Inferior parietal cortex (tissue), 1 donor: ENCODE measurements around the gene RABL3.
A peak's percentile ranks its signal among the peaks of the same experiment; 100 is the strongest.
"Not testable (repeated sequence)": the region's sequence is repeated elsewhere in the genome, so short reads cannot be mapped to it uniquely, and the experiment has no call there.

Experiments used
- DNase-seq: peaks from one replicate; pipeline ENCODE4 v3.0.0-alpha.2; 2016; ENCODE audit errors: extremely low spot score

RABL3 gene

DNA sequence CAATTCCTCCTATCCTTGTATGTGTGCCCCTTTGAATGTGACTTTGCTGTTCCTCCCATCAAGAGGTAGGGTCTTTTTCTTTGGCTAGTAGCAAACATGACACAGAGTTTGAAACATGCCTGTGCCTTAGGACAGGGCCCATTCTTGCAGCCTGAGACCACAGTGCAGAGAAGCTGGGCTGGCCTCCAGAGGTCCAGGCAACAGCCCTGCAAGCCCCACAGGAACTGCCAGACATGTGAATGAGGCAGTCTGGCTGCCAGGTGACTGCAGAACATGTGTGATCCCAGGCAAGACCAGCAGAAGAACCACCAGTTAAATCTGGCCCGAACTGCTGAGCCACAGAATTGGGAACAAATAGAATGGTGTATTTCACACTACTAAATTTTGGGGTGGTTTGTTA is 59.1 kb downstream of the RABL3 start:
- no peak for DNase-seq

DNA sequence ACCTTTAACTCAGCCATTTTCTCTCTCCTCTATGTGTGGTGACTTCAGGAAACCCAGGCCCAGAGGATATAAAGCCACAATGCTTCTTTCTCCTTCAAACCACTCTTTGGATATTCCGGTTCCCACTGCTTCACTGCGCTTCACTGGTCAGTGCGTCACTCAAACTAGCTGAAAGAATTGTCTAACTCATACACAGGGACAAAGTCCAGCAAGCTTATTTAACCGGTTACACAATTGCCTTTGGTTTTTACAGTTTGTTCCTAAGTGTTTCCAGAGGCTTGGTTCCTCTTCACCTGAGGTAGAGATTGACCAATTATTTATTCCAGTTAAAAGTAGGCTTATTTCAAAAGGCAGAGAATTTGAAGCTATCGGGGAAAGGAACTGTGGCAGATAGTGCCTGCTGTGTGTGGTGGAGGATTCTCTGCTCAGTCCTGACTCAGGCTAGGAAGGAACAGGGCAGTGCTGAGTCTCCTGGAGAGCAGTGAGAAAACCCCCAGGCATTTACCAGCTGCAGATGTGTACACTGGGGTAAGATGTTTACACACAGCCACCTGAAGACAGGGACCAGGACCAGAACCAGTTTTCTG is 60.1 kb downstream of the RABL3 start, which contains the start of gene HGD:
Gene HGD (minus strand): TSS at position 145 of the 587 bp plus-strand sequence. CDS start 128 bp downstream, at position 17.
- no peak for DNase-seq

DNA sequence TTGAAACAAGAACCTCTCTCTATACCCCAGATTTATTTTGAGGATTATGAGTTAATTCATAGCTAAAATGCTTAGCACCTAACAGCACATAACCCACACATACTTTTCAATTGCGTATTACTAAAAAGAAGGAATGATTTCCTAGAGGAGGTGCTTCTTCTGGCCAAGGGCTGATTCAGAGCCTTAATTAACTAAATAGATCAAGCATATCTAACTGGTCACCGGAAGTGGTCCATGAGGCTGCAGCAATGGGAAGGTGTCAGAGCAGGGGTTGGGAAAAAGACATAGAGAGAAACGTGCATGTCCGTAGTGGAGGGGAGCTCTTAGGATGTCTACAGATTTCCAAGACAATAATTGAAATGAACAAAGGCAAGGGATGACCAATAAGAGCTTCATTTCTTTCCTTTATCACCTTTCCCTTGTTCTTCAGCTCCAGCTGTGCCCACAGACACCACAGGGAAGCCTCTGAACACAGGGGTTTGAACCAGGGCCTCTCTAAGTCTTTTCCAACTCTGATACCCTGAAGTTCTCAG is 60.7 kb downstream of the RABL3 start:
- DNase-seq: no peak

DNA sequence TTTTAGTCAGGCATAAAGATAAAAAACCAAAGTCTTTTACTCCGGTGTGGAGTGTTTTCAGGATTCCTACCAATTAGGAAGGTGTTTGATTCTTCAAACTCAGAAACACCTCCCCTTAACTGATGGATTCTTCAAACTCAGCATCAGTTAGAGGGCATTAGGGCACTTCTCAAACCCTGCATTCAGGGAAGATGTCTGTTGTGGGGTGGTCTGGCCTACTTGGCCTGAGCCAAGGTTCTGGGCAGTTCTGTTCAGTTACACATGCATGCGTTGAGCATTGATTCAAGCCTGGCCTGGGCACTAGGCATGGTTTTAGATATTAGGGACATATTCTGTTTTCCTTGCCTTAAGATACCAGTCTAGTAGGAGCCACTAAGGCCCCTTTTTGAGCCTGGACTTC is 61.3 kb downstream of the RABL3 start:
- no peak for DNase-seq

DNA sequence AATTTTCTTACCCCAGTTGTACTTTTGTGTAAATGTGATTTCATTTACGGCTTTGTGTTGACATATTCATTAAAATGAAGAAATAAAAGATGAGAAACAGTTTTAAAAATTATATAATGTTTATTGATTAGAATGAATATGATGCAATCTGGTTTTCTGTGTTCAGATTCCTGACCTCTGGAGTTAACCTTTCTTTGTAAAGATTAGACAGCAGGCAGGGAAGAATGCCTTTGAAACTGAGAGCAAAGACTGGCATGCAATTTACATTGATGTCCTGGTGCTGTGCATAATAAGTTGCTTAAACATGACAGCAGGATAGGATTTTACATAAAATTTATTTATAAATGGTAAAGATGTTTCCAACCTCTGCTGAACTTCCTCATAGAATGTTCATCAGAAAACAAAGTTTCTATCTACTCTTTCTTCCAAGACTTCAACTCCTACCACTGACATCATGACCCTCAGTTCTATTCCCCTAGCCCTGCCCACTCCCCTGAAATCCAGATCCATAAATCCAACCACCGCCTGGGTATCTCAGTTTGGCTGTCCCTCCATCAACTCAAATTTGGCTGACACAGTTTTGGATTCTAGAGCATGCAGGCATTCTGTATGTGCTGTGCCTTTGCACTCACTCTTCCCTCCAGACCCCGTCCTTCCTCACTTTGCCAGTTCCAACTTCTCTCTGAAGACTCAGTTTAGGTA is 62.0 kb downstream of the RABL3 start:
- DNase-seq: no peak

DNA sequence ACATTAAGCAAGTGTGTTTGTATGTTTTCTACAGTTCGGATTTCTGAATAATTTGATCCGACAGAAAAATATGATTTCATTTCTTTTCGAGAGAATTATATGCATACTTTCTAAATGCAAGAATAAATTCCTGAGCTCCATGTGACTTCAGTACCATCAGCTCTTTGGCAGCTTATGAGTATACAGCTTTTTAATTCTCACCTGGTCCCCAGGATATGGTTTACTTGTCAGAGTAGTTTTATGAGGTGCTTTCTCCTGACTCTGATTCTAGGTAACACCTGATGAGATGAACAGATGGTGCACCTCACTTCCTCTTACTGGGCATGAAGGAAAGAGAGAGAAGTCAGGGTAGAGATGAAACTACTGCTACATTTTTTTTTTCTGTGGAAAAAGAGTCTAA is 63.3 kb downstream of the RABL3 start:
- no peak for DNase-seq

DNA sequence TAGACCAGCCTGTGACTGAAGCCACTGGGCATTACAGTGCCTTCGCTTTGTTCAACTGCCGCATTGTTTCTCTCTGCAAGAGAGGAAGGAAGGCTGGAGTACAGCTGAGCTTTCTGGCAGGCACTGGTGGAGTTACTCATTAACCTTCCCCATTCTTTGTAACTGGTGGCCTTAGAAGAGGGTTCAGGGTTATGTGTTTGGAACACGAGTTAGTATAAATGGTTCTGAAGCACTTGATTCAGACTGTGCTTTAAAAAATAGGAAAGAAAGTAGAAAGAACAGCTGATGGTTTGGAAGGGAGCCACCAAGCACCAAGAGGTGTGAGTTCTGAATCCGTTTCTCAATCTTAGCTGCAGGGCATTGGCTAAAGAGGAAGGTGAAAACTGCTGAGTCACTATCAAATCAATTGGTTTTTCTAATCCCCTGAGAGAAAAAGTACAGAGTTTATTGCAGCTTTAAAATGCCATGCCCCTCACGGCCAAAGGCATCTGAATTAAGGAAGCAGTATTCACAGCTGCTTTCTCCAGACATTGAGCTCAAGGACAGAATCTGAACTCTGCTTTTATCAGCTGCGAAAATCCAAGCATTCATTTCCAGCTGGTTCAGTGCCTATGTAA is 63.9 kb downstream of the RABL3 start:
- peak; percentile 73 for DNase-seq

DNA sequence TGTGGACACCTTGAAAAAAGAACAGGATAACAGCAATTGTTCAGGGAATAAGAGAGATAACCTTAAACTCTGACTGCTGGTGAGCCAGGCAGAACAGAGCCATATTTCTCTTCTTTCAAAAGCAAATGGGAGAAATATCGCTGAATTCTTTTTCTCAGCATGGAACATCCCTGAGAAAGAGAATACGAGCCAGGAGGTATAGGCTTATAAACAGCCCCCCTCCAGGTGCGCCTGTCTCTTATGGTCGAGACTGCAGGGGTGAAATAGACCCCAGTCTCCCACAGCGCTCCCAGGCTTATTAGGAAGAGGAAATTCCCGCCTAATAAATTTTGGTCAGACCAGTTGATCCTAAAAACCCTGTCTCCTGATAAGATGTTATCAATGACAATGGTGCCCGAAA is 65.1 kb downstream of the RABL3 start:
- DNase-seq: not testable (repeated sequence)

DNA sequence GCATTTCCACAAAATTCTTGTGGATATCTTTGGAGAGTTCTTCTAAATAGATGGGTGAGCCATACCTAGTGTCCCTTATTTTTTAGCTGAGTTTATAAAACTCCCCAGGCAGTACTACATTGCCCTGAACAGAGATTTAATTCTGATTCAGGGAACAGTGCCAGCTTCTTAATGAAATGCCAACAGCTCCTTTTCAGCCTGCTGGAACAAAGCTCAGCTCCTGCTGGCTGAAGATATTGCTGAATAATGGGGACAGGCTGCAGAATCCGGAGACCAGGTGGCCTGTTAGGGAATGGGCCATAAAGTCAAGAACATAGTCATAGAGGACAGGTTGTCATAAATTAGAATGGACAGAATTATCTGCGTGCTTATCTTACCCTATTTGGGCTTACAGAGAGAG is 69.2 kb downstream of the RABL3 start:
- DNase-seq: no peak

DNA sequence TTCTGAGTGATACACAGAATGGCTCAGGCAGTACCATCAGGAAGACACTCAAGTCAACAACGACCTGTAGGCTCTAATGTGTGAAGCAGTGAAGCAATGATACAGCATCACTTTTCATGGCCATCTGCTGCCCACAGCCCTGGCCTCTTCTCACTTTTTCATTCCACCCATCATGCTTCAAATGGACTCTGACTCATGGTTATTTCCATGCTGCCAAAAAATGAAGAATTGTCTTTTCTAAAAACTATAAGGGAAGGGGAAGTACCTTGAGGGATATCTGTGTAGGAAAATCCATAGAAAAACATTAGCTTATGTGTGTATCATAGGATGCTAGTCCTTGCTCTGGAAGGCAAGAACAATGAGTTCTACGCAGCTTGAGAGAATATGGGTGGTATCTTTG is 71.7 kb downstream of the RABL3 start:
- DNase-seq: no peak

DNA sequence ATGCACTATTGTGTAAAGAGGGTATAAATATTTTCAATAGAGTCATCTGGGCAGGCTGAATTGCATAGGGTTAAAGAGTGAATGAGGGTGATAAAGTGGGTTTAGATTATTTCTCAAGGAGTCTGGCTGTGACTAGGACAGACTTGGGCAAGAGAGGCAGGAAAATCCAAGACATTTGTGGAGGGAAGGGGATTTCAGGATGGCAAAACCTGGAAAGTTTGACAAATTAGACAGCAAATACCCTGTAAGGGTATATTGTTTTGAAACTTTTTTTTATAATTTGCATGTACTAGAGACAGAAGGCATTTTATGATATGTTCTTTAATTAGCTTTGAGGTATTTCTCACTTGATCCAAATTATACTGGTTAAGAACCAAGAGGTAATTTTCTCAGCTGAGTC is 77.4 kb downstream of the RABL3 start:
- DNase-seq: no peak

DNA sequence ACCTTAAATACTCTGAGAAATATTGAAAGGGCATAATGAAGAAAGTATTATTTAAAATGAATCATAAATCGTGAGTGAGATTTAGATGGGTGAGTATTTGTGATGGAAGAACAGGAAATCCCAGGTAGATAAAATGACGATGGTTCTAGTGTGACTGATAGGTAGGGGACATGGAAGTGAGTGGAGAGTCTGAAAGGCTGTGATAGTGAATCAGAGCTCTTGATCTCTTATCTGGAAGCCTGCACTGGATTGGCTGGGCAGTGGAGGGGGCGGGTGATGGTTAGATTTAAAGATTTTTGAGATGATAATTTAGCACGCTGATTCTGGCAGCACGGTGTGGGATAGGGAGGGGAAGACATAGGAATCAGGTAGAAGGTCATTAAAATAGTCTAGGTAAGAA is 80.4 kb downstream of the RABL3 start:
- no peak for DNase-seq

DNA sequence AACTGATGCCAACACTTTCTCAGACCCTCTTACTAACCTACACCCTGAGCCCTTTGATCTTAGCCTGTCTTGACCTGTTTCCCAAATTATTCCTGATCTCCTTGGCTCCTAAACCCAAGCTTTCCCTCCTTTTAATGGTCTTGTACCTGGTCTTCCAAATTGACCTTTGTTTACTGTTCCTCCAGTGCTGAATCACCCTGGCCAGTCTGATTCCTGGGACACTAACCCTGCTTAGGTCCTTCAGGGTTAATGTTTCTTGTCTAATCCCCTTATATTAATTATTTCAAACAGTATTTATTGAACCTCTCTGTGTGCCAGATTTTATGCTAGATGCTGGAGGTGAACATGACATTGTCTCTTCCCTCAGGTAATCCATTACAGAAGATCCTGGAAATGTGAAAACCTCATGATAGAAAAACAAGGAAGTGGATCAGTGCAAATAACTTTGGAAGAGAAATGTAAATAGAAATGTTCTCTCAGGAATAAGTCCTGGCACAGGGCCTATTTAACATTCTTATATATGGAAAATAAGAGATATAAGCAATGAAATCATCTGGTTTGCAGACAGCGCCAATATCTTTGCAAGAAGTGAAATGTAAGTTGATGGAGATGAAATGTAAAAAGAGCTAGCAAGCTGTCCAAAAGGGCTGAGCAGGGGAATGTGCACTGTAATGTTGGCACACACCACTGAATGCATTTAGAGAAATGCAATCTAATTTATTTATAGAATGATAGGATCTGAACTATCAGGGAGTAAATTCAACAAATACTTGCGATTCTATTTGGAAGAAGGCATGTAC is 81.0 kb downstream of the RABL3 start:
- DNase-seq: no peak

DNA sequence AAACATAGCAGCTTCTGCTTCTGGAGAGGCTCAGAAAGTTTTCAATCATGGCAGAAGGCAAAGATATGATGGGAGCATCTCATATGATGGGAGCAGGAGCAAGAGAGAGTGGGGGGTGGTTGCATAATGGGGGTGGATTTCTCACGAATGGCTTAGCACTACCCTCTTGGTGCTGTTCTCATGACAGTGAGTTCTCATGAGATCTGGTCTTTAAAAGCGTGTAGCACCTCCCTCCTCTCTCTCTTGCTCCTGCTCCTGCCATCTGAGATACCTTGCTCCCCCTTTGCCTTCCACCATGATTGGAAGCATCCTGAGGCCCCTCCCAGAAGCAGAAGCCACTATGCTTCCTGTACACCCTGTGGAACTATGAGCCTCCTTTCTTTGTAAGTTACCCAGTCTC is 82.5 kb downstream of the RABL3 start:
- no peak for DNase-seq

DNA sequence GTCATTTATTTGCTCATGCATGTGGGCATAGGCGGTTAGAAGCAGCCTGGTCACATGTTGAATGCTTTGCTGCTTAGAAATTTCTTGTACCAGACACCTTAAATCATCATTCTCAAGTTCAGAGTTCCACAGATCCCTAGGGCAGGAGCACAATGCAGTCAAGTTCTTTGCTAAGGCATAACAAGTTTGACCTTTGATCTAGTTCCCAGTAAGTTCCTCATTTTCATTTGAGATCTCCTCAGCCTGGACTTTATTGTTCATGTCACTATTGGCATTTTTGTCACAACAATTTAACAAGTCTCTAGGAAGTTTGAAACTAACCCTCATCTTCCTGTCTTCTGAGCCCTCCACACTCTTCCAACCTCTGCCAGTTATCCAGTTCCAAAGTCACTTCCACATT is 83.0 kb downstream of the RABL3 start:
- DNase-seq: no peak

DNA sequence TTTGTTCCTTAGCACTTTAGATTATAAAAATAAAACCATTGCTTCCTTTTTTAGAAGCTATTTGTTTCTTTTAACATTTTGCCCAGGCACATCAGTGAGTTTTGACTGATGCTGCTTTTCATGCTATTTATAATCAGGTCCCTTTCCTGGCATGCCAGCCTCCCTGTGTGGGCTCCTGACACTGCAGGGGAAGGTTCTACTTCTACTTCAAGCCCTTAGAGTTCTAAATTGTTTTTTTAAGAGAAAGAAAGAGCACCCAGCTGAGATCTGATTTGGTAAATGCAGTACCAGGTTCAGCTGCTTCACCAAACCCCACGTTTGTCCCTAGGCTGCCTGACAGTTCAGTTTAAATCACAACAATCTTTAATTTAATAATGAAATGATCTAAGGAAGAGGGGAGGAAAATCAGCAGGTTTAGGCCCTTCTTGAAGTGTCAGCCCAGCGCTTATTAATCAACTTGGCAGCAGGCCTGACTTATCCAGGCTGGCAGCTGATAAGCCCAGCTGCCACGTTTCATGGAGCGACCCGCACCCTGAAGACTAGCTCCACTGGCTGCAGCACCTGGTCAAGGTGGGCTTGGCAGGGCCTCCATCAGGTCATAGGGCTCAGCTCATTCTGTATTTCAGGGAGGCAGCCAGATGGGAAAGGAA is 89.3 kb downstream of the RABL3 start:
- no peak for DNase-seq

DNA sequence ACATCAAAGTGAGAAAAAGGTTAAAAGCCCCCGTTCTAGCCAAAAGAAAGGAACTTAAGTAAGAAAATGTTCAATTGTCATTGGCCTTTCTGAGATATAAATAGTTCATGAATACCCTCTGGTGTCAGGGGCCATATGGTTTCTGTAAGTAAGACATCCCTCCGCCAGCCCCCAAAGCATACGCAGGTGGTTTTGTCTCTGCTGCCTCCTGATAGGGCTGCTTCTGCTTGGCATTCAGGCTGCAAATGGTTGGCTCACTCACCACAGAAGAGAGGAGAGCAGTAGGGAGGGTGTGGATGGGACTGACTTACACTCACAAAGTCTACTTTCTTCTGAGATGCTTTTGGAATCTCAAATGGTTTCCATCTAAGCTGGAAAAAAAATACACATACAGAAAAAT is 90.0 kb downstream of the RABL3 start:
- DNase-seq: no peak

DNA sequence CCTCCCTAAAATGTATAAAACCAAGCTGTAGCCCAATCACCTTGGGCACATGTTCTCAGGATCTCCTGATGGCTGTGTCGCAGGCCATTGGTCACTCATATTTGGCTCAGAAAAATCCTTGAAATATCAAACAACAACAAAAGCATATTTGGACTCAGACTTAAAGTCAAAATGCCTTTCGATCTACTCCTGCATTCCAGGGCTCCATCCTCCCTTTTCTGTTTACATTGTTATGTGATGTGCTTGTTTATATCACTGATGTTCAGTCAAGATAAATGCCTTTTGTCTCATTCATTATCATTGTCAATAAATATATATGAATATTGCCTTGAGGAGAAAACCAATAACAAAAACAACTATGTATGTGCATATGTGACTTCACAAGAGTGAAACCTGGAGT is 92.0 kb downstream of the RABL3 start:
- no peak for DNase-seq

DNA sequence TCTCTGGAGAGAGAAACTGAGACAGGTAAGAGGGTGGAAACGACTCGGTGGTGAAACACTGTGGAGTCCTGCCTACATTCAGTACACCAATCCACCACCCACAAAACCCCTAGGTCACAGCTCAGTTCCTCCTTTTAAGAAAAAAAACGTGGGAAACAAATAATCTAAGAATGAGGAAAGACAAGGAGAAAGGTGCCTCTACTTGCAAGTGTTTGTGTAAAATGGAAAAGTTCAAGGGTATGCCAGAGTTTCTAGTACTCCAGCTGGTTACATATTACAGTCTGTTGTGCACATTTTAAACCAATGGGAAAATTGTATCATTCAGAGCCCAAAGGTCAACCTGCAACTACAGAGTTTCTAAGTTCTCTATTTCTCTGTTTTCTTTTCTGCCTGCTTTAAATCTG is 92.5 kb downstream of the RABL3 start:
- DNase-seq: no peak

DNA sequence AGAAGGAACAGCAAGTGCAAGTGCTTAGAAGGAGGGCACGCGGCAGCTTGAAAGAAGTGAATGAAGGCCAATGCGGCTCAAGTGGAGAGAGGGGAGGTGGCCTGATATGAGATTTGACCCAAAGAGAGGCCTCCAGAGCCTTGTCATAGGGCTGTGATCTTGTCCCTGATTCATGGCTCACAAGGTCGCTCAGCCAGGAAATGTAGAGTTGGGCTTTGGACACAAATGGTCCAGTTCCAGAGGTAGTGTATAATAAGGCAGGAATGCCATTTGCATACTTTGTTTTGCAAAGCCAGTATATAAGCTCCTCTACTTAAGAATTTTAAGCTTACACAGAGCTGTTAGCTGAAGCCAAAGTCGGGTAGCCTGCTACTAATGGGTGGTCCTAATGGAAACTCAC is 94.0 kb downstream of the RABL3 start:
- no peak for DNase-seq

DNA sequence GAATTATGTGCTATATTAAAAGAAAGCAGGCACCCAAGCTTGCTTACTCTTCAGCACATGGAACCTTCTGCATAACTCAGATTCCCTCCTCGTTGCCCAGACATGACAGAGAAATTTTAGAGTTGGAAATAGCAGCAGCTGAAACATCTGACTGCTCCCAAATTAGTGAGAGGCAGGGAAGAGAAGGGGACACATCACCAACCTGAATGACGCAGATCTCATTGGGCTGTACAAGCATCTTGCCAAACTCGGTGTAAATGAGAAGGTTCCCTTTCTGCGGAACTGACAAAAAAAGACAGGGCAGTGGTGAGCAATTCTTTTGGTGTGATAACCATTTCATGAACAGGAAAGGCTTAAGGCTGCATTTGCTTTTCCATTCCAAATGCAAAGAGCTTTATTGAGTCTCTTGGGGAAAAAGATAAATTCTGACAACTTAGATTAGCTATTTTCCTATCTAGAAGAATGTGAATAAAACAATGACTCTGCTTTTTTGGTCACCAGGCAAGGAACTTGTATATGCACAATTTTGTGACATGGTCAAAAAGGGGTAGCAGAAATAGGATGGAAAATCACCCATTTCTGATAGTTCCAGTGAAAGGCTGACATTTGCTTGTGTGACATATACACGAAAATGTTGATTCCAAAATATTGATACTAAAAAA is 95.4 kb downstream of the RABL3 start:
- peak; percentile 68 for DNase-seq
